Activated CD4-positive, alpha-beta T cell treated with anti-CD3 and anti-CD28 coated beads, Interleukin-2, amount 10 ng/mL, durations not matched to agents 7 days and 5 days (primary cell): ENCODE measurements around the gene TMPRSS9. TPM values are rescaled to one million over a fixed set of nuclear protein-coding genes. Genes with fewer than 3 reads are reported as not detected.

Experiments used
- CTCF ChIA-PET: fragments of 350-600 bp; sonication (Branson Sonifier 250); formaldehyde crosslinking; loops from one replicate; lab custom pipeline; 2021; ENCODE audit warnings: antibody characterized with exemption; lab: Charles Lee
- POLR2A ChIA-PET: fragments of 350-600 bp; sonication (Branson Sonifier 250); formaldehyde crosslinking; loops from one replicate; lab custom pipeline; 2021; ENCODE audit warnings: antibody characterized with exemption; lab: Charles Lee
- DNase-seq: peaks from one replicate; pipeline ENCODE4 v3.0.0-alpha.2; 2020
- H3K27ac Mint-ChIP-seq: one replicate; pipeline ENCODE4 v1.8.0; 2021; ENCODE audit warnings: mild to moderate bottlenecking, moderate library complexity, mixed read lengths
- H3K27me3 Mint-ChIP-seq: one replicate; pipeline ENCODE4 v1.8.0; 2021; ENCODE audit warnings: mixed read lengths
- H3K36me3 Mint-ChIP-seq: one replicate; pipeline ENCODE4 v1.8.0; 2021; ENCODE audit warnings: low read depth, mixed read lengths
- H3K4me1 Mint-ChIP-seq: one replicate; pipeline ENCODE4 v1.8.0; 2021; ENCODE audit warnings: mixed read lengths
- H3K4me3 Mint-ChIP-seq: one replicate; pipeline ENCODE4 v1.8.0; 2021; ENCODE audit warnings: mild to moderate bottlenecking, moderate library complexity, mixed read lengths
- H3K9me3 Mint-ChIP-seq: one replicate; pipeline ENCODE4 v1.8.0; 2021; ENCODE audit warnings: mixed read lengths
- total RNA-seq, 2 experiments: library from RNA; stranded (reverse); gene quantifications; one replicate each; pipeline ENCODE4 v1.2.3, GENCODE V29; 2021

TMPRSS9 gene
- total RNA-seq, 2 experiments from 2014 or later, result not detected

- Mint-ChIP-seq H3K36me3 (no peaks in the 10 kb centered on the region), H3K27ac (no peak overlapping the region), H3K4me1 (peaks cover 7% of the 10 kb centered on the region), H3K9me3 (no peaks in the 10 kb centered on the region), H3K4me3 (no peak overlapping the region), H3K27me3 (peaks cover 14% of the 10 kb centered on the region)
- DNase-seq, result no peak
- CTCF ChIA-PET, result no interaction called here
- POLR2A ChIA-PET, result no interaction called here
These were observed 1.4 kb downstream of the TMPRSS9 start for GRCh38 chr19:2361246-2362045.

GRCh38 chr19:2362046-2362969, 2.2 kb downstream of the TMPRSS9 start:
- Mint-ChIP-seq H3K4me1 (peaks cover 7% of the 10 kb centered on the region), H3K27ac (no peak overlapping the region), H3K9me3 (no peaks in the 10 kb centered on the region), H3K4me3 (no peak overlapping the region), H3K36me3 (no peaks in the 10 kb centered on the region), H3K27me3 (peaks cover 16% of the 10 kb centered on the region)
- CTCF ChIA-PET, result no interaction called here
- DNase-seq, result no peak
- POLR2A ChIA-PET, result no interaction called here

GRCh38 chr19:2362970-2363300, 2.9 kb downstream of the TMPRSS9 start:
- no peaks in the 10 kb centered on the region for H3K9me3 Mint-ChIP-seq
- DNase-seq, result no peak
- peaks cover 7% of the 10 kb centered on the region for H3K4me1 Mint-ChIP-seq
- H3K27ac Mint-ChIP-seq, result no peak overlapping the region
- peaks cover 16% of the 10 kb centered on the region for H3K27me3 Mint-ChIP-seq
- H3K4me3 Mint-ChIP-seq, result no peak overlapping the region
- no peaks in the 10 kb centered on the region for H3K36me3 Mint-ChIP-seq
- ChIA-PET CTCF (no interaction called here), POLR2A (interaction anchor here (0.6 kb wide), 2 partner anchors 8 to 13 kb away, joined by 3 to 7 read pairs; no protein-coding TSS in a partner anchor)

GRCh38 chr19:2363419-2363818, 3.4 kb downstream of the TMPRSS9 start:
- peaks cover 16% of the 10 kb centered on the region for H3K27me3 Mint-ChIP-seq
- H3K9me3 Mint-ChIP-seq, result no peaks in the 10 kb centered on the region
- H3K4me1 Mint-ChIP-seq, result peaks cover 9% of the 10 kb centered on the region
- no peaks in the 10 kb centered on the region for H3K36me3 Mint-ChIP-seq
- ChIA-PET CTCF (no interaction called here), POLR2A (interaction anchor here (0.6 kb wide), 2 partner anchors 9 to 12 kb away, joined by 3 to 7 read pairs; no protein-coding TSS in a partner anchor)
- DNase-seq, result no peak
- H3K27ac Mint-ChIP-seq, result no peak overlapping the region
- no peak overlapping the region for H3K4me3 Mint-ChIP-seq

- POLR2A ChIA-PET, result no interaction called here
- Mint-ChIP-seq H3K27ac (no peak overlapping the region), H3K4me3 (no peak overlapping the region), H3K27me3 (peaks cover 14% of the 10 kb centered on the region), H3K36me3 (no peaks in the 10 kb centered on the region), H3K4me1 (peaks cover 13% of the 10 kb centered on the region), H3K9me3 (no peaks in the 10 kb centered on the region)
- DNase-seq, result no peak
- CTCF ChIA-PET, result interaction anchor here (0.6 to 0.9 kb wide), 4 partner anchors 38 to 257 kb away, joined by 3 to 4 read pairs (median 4); no protein-coding TSS in a partner anchor
These were observed 5.3 kb downstream of the TMPRSS9 start for GRCh38 chr19:2365201-2365970.

GRCh38 chr19:2371656-2372055, 11.6 kb downstream of the TMPRSS9 start:
- Mint-ChIP-seq H3K27me3 (peaks cover 2% of the 10 kb centered on the region), H3K9me3 (peaks cover 3% of the 10 kb centered on the region), H3K4me3 (no peak overlapping the region), H3K4me1 (peaks cover 7% of the 10 kb centered on the region), H3K27ac (no peak overlapping the region), H3K36me3 (no peaks in the 10 kb centered on the region)
- CTCF ChIA-PET, result no interaction called here
- POLR2A ChIA-PET, result no interaction called here
- DNase-seq, result no peak

- H3K27me3 Mint-ChIP-seq, result no peaks in the 10 kb centered on the region
- peaks cover 3% of the 10 kb centered on the region for H3K9me3 Mint-ChIP-seq
- no peak overlapping the region for H3K4me3 Mint-ChIP-seq
- H3K4me1 Mint-ChIP-seq, result peaks cover 7% of the 10 kb centered on the region
- no peak overlapping the region for H3K27ac Mint-ChIP-seq
- H3K36me3 Mint-ChIP-seq, result no peaks in the 10 kb centered on the region
- ChIA-PET CTCF (interaction anchor here (1.2 kb wide), 1 partner anchor 35 kb away, joined by 3 read pairs; no protein-coding TSS in a partner anchor), POLR2A (interaction anchor here (0.6 kb wide), 1 partner anchor 56 kb away, joined by 4 read pairs; no protein-coding TSS in a partner anchor)
- no peak for DNase-seq
These were observed 12.1 kb downstream of the TMPRSS9 start for GRCh38 chr19:2372076-2372612.

- H3K27ac Mint-ChIP-seq, result no peak overlapping the region
- H3K4me1 Mint-ChIP-seq, result no peaks in the 10 kb centered on the region
- peaks cover 18% of the 10 kb centered on the region for H3K9me3 Mint-ChIP-seq
- no peak overlapping the region for H3K4me3 Mint-ChIP-seq
- no peak for DNase-seq
- H3K36me3 Mint-ChIP-seq, result peaks cover 6% of the 10 kb centered on the region
- ChIA-PET CTCF (no interaction called here), POLR2A (no interaction called here)
- H3K27me3 Mint-ChIP-seq, result no peaks in the 10 kb centered on the region
These were observed 14.7 kb downstream of the TMPRSS9 start for GRCh38 chr19:2374808-2375207.

- no peaks in the 10 kb centered on the region for H3K4me1 Mint-ChIP-seq
- H3K27me3 Mint-ChIP-seq, result no peaks in the 10 kb centered on the region
- peaks cover 21% of the 10 kb centered on the region for H3K9me3 Mint-ChIP-seq
- POLR2A ChIA-PET, result interaction anchor here (0.7 kb wide), 1 partner anchor 12 kb away, joined by 7 read pairs; no protein-coding TSS in a partner anchor
- H3K4me3 Mint-ChIP-seq, result no peak overlapping the region
- no peak overlapping the region for H3K27ac Mint-ChIP-seq
- peaks cover 6% of the 10 kb centered on the region for H3K36me3 Mint-ChIP-seq
- CTCF ChIA-PET, result no interaction called here
- no peak for DNase-seq
These were observed 15.5 kb downstream of the TMPRSS9 start for GRCh38 chr19:2375353-2376121.

- ChIA-PET POLR2A (no interaction called here), CTCF (no interaction called here)
These were observed 16.9 kb downstream of the TMPRSS9 start for GRCh38 chr19:2376784-2377519.

GRCh38 chr19:2380567-2380966, 20.5 kb downstream of the TMPRSS9 start:
- Mint-ChIP-seq H3K4me3 (no peak overlapping the region), H3K36me3 (peaks cover 6% of the 10 kb centered on the region), H3K9me3 (peaks cover 27% of the 10 kb centered on the region), H3K27ac (no peak overlapping the region), H3K27me3 (no peaks in the 10 kb centered on the region), H3K4me1 (no peaks in the 10 kb centered on the region)
- DNase-seq, result no peak
- ChIA-PET POLR2A (no interaction called here), CTCF (interaction anchor here (0.7 to 1.1 kb wide), 2 partner anchors 24 to 54 kb away, joined by 3 read pairs; no protein-coding TSS in a partner anchor)

More at GRCh38 chr19:2376784-2377519, 16.9 kb downstream of the TMPRSS9 start:
- Mint-ChIP-seq H3K4me3 (no peak overlapping the region), H3K9me3 (peaks cover 23% of the 10 kb centered on the region), H3K36me3 (peaks cover 6% of the 10 kb centered on the region), H3K4me1 (no peaks in the 10 kb centered on the region), H3K27me3 (no peaks in the 10 kb centered on the region), H3K27ac (peak overlapping the region; percentile 50)
- no peak for DNase-seq
